NCI-H1436 treated with DMSO at 0.1 percent for 48 hours (cell line): ENCODE measurements around the gene ATP2A2.
"Not testable (repeated sequence)": the region's sequence is repeated elsewhere in the genome, so short reads cannot be mapped to it uniquely, and the experiment has no call there.

Experiments used
- DNase-seq: peaks from one replicate; lab custom pipeline; 2025; lab: John Stamatoyannopoulos, UW

Gene ATP2A2

DNA sequence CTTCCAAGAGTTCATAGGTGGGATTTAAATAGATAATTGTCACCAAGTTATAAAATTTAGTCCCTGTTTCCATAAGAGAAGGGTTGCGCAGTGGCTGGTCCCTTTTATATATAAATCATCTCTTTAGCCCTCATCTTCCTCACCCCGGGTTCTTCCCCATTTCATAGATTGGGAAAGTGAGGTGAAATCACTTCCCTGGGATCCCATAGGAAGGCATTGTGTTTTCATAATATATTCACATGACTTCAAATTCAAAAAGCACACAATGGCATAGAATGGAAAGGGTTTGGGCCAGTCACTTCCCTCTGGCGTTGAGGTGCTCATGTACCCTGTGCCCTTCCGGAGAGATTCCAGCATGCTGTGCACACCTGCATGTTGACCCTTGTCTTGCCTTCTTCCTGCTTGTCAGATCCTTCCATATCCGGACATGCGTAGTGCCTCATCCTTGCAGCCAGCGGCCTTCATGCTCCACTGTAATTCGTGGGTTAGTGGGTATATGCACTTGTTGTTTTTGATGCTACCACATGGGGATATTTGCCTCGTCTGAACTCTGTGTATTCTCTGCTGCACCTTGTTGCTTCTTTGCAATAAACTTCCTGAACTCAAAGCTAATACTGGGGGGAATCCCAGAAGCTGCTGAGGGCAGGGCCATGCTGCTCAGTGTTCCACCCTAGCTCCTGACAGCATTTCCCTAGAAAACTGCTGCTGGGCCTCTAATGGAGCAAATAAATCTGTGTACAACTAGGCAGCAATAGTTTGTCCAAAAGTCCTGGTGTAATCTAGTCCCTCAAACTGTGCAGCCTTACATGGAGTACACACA is 62.9 kb downstream of the ATP2A2 start:
- DNase-seq = no peak

DNA sequence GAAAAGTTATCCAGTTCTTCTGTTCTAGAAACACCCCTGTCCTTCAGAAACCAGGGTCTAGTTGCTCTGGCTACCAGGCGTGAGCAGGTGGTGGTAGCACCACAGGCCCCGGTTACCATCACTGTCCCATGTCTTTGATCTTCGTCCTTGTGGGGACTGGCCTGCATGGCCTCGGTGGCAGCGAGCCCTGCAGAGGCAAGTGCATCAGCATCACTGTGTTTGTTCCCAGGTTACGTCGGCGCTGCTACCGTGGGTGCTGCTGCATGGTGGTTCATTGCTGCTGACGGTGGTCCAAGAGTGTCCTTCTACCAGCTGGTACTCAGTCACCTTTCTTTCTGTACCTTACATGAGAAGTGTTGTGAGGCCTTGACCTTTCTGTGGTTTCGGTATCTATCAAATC is 63.6 kb downstream of the ATP2A2 start:
- DNase-seq = no peak

DNA sequence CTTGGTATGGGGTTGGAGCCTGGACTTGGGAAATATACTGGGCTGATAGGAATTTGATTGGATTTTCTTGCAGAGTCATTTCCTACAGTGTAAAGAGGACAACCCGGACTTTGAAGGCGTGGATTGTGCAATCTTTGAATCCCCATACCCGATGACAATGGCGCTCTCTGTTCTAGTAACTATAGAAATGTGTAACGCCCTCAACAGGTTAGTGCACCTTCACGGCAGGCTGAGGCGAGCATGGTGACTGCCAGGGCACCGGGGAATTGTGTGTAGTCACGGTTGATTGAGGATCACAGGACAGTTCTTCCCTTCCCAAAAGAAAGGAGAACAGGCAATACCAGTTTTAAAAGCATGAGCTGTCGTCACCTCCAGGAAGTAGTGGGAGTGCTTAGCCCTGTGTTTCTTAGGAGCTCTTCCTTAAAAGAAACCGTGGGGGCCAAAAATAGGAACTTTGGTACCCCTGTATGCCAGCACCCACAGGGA is 64.2 kb downstream of the ATP2A2 start:
- DNase-seq = no peak

DNA sequence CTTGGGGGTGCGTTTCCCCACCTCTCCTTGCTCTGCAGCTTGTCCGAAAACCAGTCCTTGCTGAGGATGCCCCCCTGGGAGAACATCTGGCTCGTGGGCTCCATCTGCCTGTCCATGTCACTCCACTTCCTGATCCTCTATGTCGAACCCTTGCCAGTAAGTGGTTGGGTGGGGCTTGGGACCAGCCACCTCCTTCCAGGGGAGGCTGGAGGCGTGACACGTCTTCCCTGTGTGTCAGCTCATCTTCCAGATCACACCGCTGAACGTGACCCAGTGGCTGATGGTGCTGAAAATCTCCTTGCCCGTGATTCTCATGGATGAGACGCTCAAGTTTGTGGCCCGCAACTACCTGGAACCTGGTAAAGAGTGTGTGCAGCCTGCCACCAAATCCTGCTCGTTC is 64.9 kb downstream of the ATP2A2 start:
- no peak for DNase-seq

DNA sequence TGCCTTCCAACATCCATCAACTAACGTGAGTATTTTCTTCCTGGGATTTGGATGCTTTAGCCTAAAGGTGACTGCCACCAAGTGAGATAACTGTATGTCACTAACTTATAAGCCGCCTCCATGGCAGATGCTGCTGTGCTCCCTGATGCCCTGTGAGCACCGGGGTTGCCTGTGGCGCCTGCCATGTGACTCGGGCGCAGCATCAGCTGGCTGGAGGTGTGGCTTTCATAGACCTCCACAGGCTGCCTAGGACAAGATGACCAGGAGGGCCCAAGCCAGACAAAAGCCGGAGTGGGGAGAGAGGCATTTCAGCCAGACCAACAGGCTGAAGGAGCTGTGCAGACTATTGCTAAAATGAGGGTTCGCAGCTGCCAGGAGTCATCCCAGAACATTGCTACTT is 66.7 kb downstream of the ATP2A2 start:
- no peak for DNase-seq

DNA sequence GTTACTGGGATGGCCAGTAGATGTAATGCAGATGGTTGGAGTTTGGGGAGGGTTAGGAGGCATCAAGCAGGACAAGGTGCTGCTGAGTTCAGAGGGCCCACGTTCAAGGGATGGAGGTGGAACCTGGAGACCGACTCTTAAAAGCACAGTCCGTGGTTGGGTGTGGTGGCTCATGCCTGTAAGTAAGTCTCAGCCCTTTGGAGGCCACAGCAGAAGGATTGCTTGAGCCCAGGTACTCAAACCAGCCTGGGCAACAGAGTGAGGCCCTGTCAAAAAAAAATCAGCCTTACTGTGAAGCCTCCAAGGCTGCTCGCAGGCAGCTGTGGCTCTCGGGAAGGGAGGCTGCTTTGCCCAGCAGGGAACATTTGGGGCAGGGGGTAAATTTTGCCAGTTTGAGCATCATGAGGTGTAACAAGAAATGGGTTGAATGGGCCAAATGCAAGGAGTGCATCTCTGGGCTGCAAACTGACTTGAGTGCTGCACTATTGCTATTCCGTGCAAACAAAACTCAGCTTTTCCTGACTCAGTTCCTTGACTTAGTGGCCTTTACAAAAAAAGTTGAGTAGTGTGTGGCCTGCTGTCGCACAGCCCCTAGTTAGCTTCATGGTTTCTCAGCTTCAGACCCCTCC is 67.5 kb downstream of the ATP2A2 start:
- DNase-seq = no peak

DNA sequence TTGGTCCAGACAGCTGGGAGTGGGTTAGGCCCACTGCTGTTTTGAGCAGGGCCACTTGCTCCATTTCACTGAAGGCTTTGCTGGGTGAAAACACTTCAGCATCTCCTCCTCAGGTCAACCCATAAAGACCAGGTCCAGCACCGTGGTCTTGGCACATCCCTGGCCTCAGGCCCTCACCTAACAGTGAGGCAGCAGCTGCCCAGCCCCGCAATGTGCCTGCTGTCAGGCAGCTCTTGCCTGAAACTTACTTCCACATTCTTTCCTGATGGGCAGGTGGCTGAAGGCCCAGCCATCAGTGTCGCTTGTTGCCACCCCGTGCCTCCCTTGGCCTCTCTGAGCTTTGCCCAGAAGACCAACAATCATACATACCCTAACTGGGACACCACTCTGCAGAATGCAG is 68.0 kb downstream of the ATP2A2 start:
- no peak for DNase-seq

DNA sequence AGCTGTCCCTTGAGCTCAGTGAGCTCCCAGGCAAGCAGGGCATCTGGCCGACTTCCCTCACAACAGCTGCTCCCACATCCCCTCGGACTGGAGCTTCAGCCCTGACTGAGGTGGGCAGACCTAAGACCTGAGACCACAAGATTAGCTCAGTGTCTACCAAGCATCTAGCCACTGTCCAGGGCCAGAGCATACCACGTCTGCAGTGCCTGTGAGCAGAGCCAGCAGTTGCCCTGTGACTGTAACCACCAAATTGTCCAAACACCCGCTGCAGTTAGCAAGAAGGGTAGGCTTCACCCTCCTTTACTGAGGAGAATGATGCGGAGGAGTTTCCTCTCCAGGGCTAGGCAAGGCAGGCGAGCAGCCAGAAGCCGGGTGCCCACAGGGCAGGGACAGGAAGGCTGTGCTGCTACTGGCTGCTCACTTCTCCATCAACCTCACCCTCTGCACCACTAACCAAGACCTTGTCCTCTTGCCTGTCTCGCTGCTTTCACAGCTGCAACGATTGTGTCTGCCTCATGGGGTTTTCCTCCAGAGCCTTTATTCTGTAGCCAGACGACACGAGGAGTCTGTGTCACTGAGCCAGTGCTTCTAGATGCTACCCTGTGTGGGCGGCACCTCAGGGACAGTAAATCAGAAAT is 68.6 kb downstream of the ATP2A2 start:
- DNase-seq = no peak

DNA sequence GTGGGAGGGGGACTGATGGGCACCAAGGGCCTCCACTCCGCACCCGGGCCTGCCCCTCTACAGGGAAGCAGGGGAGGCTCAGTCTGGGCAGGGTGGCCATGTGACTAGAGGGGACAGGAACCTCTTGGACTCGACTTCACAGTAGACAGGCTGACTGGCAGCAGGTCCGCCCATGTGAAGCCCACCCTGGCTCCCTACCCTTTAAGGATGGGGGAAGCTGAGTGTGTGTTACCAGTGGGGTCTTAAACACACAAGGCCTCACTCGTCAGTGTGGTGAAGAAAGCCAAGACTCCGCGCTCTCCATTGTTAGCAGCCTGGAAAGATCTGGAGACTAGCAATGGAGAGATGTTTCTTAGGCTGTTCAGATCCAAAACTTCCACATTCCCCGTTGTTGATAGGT is 70.1 kb downstream of the ATP2A2 start:
- no peak for DNase-seq

DNA sequence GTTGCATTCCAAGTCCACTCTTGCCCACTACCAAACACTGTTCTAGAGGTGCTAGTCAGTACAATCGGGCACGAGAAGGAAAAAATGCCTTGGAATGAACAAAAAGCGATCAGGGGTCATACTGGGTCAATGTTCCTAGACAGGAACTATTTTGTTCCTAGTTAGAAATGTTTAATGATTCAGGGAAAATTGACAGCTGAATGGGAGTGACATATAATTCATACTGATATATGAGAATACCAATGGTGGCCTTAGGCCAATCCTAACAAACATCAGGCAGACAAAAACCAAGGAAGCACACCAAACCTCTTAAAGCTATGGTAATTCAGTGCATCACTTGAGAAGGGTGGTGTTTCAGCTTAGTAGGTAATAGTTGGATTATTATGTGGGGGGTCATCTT is 71.4 kb downstream of the ATP2A2 start:
- no peak for DNase-seq

DNA sequence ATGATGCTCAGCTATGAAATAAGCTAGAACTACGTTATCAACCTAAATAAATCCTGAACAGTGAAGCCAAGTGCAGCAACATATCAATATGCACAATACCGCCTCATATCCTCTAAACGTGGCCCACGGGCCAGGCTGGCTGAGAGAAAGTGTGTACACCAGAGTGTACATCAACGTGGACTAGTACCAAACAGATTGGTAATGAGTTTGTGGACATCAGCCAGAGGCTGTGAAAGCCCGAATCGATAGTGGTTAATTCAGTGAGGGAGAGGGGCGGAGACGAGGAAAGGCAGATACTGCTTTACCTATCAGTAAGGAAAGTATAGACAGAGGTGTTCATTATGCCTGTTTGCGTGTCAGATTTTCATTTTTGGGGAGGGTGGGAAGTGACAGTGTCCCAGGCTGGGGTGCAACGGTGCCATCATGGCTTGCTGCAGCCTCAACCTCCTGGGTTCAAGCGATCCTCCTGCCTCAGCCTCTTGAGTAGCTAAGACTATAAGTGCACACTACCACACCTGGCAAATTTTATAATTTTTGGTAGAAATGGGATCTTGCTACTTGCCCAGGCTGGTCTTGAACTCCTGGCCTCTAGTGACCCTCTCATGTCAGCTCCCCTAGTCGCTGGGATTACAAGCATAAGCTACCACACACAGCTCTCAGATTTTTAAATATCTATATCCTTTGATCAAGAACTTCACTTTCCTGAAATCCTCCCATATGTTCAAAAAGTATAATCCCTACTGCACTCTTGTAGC is 72.3 kb downstream of the ATP2A2 start:
- DNase-seq = no peak

DNA sequence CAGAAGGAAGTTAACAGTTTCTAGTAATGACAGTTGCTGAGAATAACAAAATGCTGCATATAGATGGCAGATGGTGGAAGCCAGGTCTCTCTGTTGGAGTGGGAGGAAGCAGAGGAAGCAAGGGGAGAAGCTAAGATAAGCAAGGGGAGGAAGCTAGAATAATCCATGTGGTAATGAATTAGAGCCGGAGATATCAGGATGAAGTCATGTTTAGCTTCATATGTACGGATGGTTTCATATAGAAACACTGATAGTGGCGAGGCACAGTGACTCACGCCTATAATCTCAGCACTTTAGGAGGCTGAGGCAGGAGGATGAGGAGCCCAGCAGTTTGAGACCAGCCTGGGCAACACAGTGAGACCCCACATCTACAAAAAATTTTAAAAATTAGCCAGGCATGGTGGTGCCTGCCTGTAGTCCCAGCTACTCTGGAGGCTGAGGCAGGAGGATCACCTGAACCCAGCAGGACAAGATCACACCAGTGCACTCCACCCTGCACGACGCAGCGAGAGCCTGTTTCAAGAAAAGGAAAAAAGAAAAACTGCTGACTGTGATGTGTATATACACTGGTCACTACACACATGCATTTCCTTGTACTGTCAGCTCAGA is 73.2 kb downstream of the ATP2A2 start:
- no peak for DNase-seq

DNA sequence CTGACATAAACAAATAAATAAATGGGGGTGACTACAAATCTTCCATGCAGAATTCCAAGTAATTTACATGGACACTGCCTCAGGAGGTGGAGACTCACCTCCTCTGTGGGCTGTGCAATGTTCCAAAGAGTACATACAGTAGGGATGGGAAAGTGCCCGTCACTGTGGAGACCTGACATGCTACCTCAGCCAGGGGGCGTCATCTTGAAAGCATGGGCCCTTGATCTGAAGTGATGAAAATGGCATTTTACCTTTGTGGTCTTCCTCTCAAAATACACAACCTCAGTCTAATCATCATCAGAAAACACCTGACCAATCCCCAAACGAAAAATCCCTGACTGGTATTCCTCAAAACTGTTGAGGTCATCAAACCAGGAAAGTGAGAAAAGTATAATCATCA is 74.0 kb downstream of the ATP2A2 start:
- DNase-seq = no peak

DNA sequence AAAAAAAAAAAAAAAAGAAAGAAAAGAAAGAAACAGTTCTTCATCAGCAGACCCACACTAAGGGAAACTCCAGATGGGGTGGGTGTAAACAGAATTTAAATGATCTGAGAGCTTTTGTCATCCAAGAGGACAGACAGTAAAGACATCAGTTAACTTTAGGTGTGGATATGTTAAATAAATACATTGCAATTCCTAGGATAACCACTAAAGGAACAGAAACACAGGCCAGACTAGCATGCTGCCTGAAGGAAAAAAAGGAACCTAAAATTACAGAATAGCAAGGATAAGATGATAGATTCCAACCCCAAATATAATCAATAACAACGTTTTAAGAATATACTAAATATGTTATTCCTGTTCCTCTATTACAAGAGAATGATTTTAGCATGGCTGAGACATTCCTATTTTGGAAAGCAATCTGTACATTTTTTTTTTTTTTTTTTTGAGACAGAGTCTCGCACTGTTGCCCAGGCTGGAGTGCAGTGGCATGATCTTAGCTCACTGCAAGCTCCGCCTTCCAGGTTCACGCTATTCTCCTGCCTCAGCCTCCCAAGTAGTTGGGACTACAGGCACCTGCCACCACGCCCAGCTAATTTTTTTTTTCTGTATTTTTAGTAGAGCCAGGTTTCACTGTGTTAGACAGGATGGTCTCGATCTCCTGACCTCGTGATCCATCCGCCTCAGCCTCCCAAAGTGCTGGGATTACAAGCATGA is 77.5 kb downstream of the ATP2A2 start:
- not testable (repeated sequence) for DNase-seq

DNA sequence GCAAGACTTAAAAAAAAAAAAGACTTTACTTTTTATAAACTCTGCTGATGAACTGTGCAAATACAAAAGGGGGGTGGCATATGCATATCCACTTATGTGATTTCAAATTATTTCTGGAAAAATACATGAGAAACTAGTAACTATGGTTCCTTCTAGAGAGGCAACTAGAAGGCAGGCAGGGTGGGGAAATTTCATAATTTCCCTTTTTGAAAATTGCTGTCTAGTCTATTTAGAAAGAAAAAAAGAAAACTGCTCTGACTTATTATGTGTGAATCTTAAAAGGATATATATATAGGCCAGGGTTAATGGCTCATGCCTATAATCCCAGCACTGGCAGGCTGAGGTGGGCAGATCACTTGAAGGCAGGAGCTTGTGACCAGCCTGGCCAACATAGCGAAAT is 80.2 kb downstream of the ATP2A2 start:
- no peak for DNase-seq

DNA sequence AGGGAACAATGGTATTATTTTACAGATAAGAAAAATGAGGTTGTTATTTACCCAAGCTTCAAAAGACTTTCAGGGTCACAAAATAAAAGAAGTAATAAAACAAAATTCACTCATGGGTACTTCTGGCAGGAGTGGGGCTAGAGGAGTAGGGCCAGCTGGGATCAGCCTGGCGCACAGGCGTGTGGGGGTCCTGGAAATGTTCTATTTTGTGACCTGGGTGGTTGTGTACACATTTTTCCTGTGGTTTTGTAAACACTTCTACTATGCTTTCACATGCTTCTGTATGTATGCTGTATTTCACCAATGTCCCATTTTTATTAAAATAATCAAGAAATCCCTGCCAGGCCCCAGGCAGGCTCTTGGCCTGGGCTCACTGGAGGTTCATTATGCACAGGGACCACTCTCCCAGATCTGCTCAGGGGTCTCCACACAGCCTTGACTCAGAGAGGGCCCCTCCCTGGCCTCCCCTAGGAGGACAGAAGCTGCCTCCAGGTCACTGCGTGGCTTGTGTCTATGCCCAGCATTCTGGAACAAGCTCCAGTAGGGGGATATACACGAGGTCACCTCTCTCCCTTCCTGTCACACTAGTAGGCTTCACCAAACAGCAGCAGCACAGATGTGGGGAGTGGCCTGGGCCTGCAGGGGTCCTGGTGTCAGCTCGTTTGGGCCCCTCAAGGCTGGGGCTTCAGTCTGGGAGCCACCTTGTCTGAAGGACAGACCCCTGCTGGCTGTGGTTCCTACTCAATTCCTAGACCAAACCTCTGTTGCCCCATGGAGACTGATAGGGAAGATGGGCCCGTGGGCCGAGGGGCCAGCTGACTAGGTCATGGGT is 84.7 kb downstream of the ATP2A2 start:
- no peak for DNase-seq

DNA sequence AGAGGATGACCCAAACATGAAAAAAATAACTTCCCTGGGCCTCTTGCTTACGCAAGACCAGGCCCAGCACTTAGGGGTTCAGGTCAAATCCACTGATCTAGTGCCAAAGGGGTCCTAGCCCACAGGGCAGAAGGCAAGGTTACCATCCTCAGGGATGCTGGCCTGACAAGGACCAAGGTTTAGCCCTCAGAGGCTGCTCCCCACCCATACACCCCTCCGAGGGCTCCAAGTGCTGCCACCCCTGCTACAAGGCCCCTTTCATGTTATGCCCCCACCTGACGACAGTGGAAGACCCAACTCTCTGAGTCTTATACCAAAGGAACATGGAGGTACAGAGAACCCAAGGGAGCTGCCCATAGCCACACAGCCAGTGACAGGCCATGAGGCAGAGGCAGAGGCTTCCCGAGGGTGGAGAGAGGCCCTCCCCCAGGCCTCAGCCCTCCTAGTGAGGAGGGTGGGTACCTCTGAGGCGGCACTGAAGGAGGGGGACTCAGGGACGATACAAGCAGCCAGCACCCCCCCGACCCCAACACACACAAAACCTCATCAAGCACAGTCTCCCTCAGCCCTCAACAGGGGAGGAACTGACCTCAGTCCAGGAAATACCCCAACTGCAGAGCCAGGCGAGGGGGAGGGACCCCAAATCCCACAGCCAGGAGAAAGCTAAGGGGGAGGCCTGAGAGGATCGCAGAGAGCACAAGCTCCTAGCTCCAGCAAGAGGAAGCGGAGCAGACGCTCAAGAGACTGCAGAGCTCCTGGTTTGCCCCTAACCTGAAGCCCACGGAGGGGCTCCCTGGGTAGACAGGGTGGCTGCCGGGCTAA is 85.5 kb downstream of the ATP2A2 start:
- no peak for DNase-seq

DNA sequence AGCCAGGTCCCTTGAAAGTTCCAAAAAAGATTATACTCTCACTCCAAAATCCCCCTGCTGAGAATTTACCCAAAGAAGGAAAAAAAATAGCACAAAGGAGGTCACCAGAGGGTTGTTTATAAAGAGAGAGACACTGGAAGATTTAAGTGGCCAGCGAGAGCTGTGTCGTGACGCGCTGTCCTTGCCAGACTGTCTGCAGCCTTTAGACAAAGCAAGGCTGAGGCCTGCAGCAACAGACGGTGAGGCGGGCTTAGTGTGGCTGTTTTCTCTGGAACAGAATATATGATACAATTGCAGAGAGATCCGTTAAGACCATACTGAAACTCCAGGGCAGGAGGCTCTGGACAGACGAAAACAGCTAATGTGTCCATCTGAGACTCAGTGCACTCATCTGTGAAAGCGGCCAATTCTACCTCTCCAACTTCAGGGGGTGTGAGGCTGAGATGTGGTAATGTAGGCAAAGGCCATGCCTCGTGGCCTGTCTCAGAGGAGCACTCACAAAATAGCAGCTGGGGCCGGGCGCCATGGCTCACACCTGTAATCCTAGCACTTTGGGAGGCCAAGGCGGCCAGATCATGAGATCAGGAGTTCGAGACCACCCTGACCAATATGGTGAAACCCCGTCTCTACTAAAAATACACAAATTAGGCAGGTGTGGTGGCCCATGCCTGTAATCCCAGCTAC is 86.3 kb downstream of the ATP2A2 start:
- DNase-seq = no peak

DNA sequence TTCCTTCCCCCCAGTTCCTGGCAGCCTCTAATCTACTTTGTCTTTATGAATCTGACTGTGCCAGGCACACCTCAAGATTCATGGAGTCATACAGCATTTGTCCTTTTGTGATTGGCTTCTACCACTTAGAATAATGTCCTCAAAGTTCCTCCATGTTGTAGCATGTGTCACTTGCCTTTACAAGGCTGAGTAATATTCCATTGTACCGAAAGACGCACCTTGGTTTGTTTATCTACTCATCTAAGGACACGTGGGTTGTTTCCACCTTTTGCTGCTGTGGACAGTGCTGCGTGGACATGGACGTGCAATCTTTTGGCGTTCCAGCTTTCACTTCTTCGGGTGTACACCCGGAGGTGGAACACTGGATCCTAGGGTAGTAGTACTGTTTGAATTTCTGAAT is 88.9 kb downstream of the ATP2A2 start:
- no peak for DNase-seq
